ENCODE measurements around the gene SLC6A7.
A peak's percentile ranks its signal among the peaks of the same experiment; 100 is the strongest.

The SLC6A7 gene

DNA sequence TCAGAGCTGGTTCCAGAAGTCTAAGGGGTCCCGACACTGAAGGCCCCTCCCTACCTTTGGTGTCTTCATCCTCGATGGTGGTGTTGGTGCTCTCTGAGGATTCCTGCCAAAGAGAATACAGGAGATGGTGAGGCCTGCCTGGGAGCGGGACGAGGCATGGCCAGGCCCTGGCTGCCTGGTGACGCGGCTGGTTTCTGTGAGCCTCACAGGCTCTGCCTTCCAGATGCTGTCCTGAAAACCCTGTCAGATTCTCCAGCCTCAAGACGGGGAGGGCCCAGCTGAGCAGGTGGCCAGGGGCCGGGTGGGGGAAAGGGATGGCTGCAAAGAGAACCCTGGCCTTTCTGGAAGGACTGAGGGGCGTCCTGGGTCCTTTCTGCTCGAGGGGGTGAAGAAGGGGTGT, 48.8 kb downstream of the SLC6A7 start:
- TF ChIP-seq, protein P1, sequence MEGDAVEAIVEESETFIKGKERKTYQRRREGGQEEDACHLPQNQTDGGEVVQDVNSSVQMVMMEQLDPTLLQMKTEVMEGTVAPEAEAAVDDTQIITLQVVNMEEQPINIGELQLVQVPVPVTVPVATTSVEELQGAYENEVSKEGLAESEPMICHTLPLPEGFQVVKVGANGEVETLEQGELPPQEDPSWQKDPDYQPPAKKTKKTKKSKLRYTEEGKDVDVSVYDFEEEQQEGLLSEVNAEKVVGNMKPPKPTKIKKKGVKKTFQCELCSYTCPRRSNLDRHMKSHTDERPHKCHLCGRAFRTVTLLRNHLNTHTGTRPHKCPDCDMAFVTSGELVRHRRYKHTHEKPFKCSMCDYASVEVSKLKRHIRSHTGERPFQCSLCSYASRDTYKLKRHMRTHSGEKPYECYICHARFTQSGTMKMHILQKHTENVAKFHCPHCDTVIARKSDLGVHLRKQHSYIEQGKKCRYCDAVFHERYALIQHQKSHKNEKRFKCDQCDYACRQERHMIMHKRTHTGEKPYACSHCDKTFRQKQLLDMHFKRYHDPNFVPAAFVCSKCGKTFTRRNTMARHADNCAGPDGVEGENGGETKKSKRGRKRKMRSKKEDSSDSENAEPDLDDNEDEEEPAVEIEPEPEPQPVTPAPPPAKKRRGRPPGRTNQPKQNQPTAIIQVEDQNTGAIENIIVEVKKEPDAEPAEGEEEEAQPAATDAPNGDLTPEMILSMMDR (IDR thresholded peaks at IDR 0.05; ENCODE audit: poor library complexity, severe bottlenecking) = no peak
- DNase-seq (ENCODE audit: low spot score) (no peak), ATAC-seq (ENCODE audit: low read depth) (no peak)
- Histone ChIP-seq H3K27me3 (ENCODE audit: insufficient read depth, poor library complexity, severe bottlenecking) (no peaks in the 10 kb centered on the region), H3K27ac (ENCODE audit: poor library complexity, severe bottlenecking) (no peak overlapping the region), H3K4me3 (ENCODE audit: severe bottlenecking) (no peak overlapping the region), H3K4me1 (ENCODE audit: insufficient read depth, poor library complexity, severe bottlenecking) (no peaks in the 10 kb centered on the region), H3K9me3 (ENCODE audit: severe bottlenecking) (no peaks in the 10 kb centered on the region), H3K36me3 (ENCODE audit: low read depth) (no peaks in the 10 kb centered on the region)

- Histone ChIP-seq H3K36me3 (ENCODE audit: low read depth) (no peaks in the 10 kb centered on the region), H3K4me1 (ENCODE audit: insufficient read depth, poor library complexity, severe bottlenecking) (no peaks in the 10 kb centered on the region), H3K9me3 (ENCODE audit: severe bottlenecking) (no peaks in the 10 kb centered on the region), H3K4me3 (ENCODE audit: severe bottlenecking) (no peak overlapping the region), H3K27ac (ENCODE audit: poor library complexity, severe bottlenecking) (no peak overlapping the region), H3K27me3 (ENCODE audit: insufficient read depth, poor library complexity, severe bottlenecking) (no peaks in the 10 kb centered on the region)
- no peak for ATAC-seq (ENCODE audit: low read depth)
- TF ChIP-seq, protein P1 (IDR thresholded peaks at IDR 0.05; ENCODE audit: poor library complexity, severe bottlenecking) = no peak
- DNase-seq (ENCODE audit: low spot score) = peak; percentile 60
These were observed 49.4 kb downstream of the SLC6A7 start for GRCh38 chr5:150239099-150239793.

DNA sequence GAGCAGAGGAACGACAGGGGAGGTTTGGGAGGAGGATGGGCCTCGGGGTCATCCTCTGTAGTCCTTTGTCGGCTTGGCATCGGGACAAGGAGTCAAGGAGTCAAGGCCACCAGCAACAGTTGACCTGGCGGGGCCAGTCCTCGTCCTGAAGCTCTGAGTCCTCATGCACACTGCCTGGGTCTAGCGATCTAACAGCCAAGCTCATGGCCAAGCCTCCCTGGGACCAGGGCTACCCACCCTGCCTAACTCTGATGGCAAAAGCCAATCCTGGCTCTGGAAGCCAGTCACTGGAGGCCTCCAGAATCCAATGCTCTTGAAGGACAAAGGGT, 49.9 kb downstream of the SLC6A7 start:
- no peaks in the 10 kb centered on the region for H3K9me3 ChIP-seq (ENCODE audit: severe bottlenecking)
- H3K4me3 ChIP-seq (ENCODE audit: severe bottlenecking) = no peak overlapping the region
- H3K27me3 ChIP-seq (ENCODE audit: insufficient read depth, poor library complexity, severe bottlenecking) = no peaks in the 10 kb centered on the region
- H3K36me3 ChIP-seq (ENCODE audit: low read depth) = no peaks in the 10 kb centered on the region
- H3K4me1 ChIP-seq (ENCODE audit: insufficient read depth, poor library complexity, severe bottlenecking) = no peaks in the 10 kb centered on the region
- DNase-seq (ENCODE audit: low spot score) (peak; percentile 61), ATAC-seq (ENCODE audit: low read depth) (no peak)
- no peak overlapping the region for H3K27ac ChIP-seq (ENCODE audit: poor library complexity, severe bottlenecking)
- TF ChIP-seq, protein P1 (IDR thresholded peaks at IDR 0.05; ENCODE audit: poor library complexity, severe bottlenecking) = no peak

DNA sequence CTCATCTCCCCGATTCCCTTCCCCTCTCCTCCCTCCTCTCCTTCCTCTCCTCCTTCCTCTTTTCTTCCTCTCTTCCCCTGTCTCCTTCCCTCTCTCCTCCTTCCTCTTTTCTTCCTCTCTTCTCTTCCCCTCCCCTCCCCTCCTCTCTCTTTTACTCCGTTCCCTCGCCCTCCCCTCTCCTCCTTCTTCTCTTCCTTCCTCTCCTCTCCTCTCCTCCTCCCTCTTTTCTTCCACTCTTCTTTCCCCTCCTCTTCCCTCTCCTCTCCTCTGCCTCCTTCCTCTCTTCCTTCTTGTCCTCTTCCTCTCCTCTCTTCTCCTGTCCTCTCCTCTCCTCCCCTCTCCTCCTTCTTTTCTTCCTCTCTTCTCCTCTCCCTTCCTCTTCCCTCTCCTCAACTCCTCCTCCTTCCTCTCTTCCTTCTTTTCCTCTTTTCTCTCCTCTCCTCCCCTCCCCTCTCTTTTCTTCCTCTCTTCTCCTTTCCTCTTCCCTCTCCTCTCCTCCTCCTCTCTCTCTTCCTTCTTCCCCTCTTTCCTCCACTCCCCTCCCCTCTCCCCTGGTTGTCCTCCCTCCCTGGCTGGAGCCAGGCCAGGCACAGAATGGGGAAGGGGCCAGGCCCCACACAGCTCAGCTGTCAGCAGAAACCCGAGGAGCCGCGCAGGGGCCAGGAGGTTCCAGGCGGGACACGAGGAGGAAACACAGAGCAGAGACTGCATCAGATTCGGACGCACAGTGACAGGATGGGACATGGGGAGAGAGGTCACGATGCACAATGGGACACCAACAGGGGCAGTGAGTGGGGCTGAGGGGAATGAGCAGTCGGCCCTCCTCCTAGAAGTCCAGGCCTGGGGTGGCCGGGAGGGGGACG, 51.7 kb downstream of the SLC6A7 start:
- TF ChIP-seq, protein P1 (IDR thresholded peaks at IDR 0.05; ENCODE audit: poor library complexity, severe bottlenecking) = no peak
- Histone ChIP-seq H3K9me3 (ENCODE audit: severe bottlenecking) (no peaks in the 10 kb centered on the region), H3K27me3 (ENCODE audit: insufficient read depth, poor library complexity, severe bottlenecking) (no peaks in the 10 kb centered on the region), H3K4me3 (ENCODE audit: severe bottlenecking) (no peak overlapping the region), H3K4me1 (ENCODE audit: insufficient read depth, poor library complexity, severe bottlenecking) (no peaks in the 10 kb centered on the region), H3K27ac (ENCODE audit: poor library complexity, severe bottlenecking) (no peak overlapping the region), H3K36me3 (ENCODE audit: low read depth) (no peaks in the 10 kb centered on the region)
- ATAC-seq (ENCODE audit: low read depth) (no peak), DNase-seq (ENCODE audit: low spot score) (peak; percentile 62)

Measured in RWPE2 (cell line).